HUES48 (cell line): Measurements from ENCODE around the gene PIK3CG.

Experiments
- H3K27ac ChIP-seq: one replicate; pipeline ENCODE4 v1.7.0; 2013; ENCODE audit warnings: low read depth, low read length, inconsistent platforms
- H3K27me3 ChIP-seq: 2 replicates; pipeline ENCODE4 v1.6.1; 2013; ENCODE audit warnings: mild to moderate bottlenecking, low read length; ENCODE audit not compliant: control insufficient read depth, insufficient read depth
- H3K36me3 ChIP-seq: 2 replicates; pipeline ENCODE4 v1.6.1; 2013; ENCODE audit warnings: low read length; ENCODE audit not compliant: control insufficient read depth, insufficient read depth
- H3K4me1 ChIP-seq: 2 replicates; pipeline ENCODE4 v1.6.1; 2013; ENCODE audit warnings: mild to moderate bottlenecking, low read length; ENCODE audit not compliant: control insufficient read depth, insufficient read depth
- H3K4me3 ChIP-seq: 2 replicates; pipeline ENCODE4 v1.5.1; 2013; ENCODE audit warnings: mild to moderate bottlenecking, low read depth, low read length
- H3K9ac ChIP-seq: 2 replicates; pipeline ENCODE4 v1.6.1; 2013; ENCODE audit warnings: mild to moderate bottlenecking, low read depth, low read length, moderate library complexity
- H3K9me3 ChIP-seq: 2 replicates; pipeline ENCODE4 v1.6.1; 2013; ENCODE audit warnings: low read length; ENCODE audit not compliant: control insufficient read depth, insufficient read depth

Gene PIK3CG

DNA sequence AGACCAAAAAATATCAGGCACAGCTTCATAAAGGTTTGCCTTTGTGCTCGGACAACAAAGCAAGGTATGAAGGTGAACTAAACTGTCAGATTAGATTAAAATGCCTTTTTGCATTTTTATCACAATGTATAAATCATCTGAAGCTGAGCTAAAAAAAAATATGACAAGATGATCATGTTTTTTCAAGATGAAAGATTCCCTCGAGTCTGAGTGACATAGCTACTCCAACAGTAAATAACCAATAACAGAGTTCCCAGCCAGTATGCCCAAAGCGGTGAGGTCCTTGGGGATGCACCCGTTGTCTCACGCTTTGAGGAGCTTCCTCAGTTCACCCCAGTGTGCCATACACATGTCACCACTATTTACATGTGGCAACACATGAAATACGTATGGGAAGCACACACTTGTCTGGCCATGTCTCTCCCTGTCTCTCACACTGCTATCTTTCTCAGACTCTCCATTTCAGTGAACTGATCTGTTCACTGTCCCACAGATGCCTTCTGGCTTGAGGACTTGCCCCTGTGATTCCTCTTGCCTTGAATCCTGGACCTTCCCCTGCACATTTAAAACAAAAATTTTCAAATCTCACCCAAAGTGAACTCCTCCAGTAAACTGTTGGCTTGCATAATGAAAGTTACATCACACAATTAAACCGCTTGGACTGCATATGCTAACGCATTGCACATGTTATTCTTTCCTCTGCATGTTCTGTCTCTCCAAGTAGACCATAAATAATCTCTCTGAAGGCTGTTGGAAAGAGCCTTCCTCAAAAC, 2.6 kb upstream of the PIK3CG start:
- H3K36me3 ChIP-seq, result no peaks in the 10 kb centered on the region
- no peak overlapping the region for H3K9ac ChIP-seq
- H3K27me3 ChIP-seq, result no peaks in the 10 kb centered on the region
- H3K27ac ChIP-seq, result no peak overlapping the region
- H3K4me1 ChIP-seq, result 0 out of 2 replicates have a peak, but pooled peaks cover 5% of the 10 kb centered on the region
- no peaks in the 10 kb centered on the region for H3K9me3 ChIP-seq
- no peak overlapping the region for H3K4me3 ChIP-seq

DNA sequence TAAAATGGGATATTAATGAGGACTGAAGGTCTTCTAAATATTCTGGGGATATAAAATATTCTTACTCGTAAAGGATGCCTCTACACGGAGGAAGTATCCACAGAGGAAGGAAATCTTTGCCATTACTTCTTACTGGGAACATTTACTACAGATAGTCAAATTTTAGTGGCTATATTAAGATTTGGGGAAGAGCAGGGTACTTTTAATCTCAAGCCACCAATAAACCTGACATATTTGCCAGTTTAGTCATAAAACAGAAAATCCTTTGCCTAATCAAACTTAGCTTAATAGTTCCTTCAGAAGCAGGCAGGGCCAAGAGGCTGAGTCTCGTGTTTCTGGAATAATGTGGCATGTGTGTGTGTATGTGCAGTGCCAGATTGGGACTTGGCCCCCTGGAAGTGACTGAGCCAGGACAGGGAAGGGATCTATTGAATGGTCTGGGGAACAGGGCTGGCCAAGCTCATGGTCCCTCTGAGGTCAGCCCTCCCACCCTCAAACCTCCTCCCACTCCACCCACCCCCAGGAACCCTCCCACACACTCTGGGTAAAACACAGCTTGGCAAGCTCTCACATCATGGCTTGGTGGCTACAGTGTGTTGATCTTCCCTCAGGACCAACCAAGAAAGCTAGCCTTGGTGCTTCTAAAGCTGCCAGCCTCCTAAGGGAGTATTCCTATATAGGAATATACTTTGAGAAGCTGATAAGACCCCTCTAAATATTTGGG, 1.6 kb upstream of the PIK3CG start:
- no peak overlapping the region for H3K27ac ChIP-seq

DNA sequence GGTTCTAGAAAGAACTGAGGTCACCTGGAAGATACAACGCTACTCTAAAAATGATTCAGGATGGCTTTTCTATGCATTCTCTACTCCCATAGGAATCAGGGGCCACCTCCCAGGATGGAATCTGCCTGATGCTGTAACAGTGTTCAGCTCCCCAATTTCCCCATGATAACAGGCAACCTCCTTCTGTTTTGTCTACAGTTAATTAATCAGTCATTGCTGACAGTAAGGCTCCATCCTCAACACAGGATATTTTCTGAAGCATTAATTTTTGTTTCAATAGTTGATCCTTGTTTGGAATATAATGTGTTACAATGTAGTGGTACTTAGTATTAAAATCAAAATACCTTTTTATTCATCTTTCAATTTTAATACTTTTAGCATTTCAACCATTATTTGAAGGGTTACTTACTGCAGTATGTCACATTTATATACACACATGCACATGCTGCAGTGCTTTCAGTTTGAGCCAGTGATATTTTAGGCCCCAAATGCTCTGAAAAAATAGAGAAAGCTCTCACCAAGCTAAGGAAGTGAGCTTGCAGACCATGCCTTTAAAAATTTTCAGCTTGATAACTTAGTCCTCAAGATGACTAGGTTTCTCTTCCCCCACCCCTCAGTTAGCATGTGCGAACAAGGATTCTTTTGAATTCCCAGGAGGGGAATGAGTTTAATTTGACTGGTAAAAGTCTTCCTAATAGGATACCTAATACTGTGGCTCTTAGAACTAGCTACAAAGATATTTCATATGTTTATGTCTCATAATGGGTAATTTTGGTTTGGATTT, 592 bp upstream of the PIK3CG start:
- 0 out of 2 replicates have a peak, but pooled peaks cover 5% of the 10 kb centered on the region for H3K4me1 ChIP-seq
- no peak overlapping the region for H3K4me3 ChIP-seq
- H3K27me3 ChIP-seq, result no peaks in the 10 kb centered on the region
- no peak overlapping the region for H3K27ac ChIP-seq
- H3K9ac ChIP-seq, result no peak overlapping the region
- no peaks in the 10 kb centered on the region for H3K9me3 ChIP-seq
- H3K36me3 ChIP-seq, result no peaks in the 10 kb centered on the region

More for the DNA sequence above, 1.6 kb upstream of the PIK3CG start:
- 0 out of 2 replicates have a peak, but pooled peaks cover 5% of the 10 kb centered on the region for H3K4me1 ChIP-seq
- H3K4me3 ChIP-seq, result no peak overlapping the region
- no peak overlapping the region for H3K9ac ChIP-seq
- no peaks in the 10 kb centered on the region for H3K36me3 ChIP-seq
- no peaks in the 10 kb centered on the region for H3K27me3 ChIP-seq
- H3K9me3 ChIP-seq, result no peaks in the 10 kb centered on the region

DNA sequence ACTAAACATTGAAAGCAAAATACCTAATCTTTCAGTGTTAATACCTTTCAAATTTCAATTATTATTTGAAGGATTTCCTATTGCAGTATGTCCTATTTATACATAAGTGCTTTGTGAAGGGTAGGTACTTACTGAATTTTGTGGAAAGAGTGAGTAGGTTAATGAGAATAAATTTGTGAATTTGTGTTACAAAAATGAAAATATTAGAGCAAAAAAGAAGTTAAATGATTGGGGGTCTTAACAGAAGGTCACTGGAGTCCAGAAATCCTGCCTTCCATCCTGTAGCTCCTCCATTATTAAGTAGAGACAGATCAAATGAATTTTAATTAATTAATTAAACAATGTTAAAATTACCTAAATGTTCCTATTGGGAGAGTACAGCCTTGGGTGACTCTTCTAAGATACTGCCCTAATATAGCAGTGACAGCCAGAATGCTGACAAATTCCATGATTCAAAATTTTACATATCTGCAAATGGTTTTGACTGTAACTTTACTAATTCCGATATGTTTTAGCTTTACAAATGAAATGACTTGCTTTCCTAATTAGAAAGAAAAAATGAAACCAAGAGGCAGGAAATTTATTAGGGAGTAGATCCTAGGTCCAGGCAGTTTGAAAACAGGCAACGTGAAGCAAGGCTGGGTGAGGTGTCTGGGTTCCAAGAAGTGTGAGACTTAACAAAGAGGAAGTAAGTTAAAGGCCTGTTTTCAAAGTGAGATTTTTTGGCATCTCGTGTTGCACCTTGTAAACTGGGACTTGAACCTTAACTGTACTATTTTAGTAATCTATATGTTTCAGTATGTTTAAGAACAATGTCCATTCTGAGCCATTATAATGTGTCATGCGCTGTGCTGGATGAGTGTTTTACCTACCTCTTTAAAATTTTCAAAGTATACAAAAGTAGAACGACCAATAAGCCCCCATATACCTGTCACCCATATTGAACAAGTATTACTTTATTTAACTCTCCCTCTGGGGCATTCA, 1.5 kb downstream of the PIK3CG start:
- Histone ChIP-seq H3K27ac (no peak overlapping the region), H3K4me1 (0 out of 2 replicates have a peak, but pooled peaks cover 5% of the 10 kb centered on the region), H3K27me3 (no peaks in the 10 kb centered on the region), H3K36me3 (no peaks in the 10 kb centered on the region), H3K9me3 (no peaks in the 10 kb centered on the region), H3K4me3 (no peak overlapping the region), H3K9ac (no peak overlapping the region)

DNA sequence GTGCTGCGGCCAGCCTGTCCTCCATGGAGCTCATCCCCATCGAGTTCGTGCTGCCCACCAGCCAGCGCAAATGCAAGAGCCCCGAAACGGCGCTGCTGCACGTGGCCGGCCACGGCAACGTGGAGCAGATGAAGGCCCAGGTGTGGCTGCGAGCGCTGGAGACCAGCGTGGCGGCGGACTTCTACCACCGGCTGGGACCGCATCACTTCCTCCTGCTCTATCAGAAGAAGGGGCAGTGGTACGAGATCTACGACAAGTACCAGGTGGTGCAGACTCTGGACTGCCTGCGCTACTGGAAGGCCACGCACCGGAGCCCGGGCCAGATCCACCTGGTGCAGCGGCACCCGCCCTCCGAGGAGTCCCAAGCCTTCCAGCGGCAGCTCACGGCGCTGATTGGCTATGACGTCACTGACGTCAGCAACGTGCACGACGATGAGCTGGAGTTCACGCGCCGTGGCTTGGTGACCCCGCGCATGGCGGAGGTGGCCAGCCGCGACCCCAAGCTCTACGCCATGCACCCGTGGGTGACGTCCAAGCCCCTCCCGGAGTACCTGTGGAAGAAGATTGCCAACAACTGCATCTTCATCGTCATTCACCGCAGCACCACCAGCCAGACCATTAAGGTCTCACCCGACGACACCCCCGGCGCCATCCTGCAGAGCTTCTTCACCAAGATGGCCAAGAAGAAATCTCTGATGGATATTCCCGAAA, 2.7 kb downstream of the PIK3CG start:
- no peak overlapping the region for H3K4me3 ChIP-seq
- H3K4me1 ChIP-seq, result 0 out of 2 replicates have a peak, but pooled peaks cover 5% of the 10 kb centered on the region
- no peaks in the 10 kb centered on the region for H3K27me3 ChIP-seq
- no peaks in the 10 kb centered on the region for H3K9me3 ChIP-seq
- H3K9ac ChIP-seq, result no peak overlapping the region
- H3K27ac ChIP-seq, result no peak overlapping the region
- H3K36me3 ChIP-seq, result no peaks in the 10 kb centered on the region

DNA sequence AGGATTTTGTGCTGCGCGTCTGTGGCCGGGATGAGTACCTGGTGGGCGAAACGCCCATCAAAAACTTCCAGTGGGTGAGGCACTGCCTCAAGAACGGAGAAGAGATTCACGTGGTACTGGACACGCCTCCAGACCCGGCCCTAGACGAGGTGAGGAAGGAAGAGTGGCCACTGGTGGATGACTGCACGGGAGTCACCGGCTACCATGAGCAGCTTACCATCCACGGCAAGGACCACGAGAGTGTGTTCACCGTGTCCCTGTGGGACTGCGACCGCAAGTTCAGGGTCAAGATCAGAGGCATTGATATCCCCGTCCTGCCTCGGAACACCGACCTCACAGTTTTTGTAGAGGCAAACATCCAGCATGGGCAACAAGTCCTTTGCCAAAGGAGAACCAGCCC, 3.3 kb downstream of the PIK3CG start:
- Histone ChIP-seq H3K36me3 (no peaks in the 10 kb centered on the region), H3K4me3 (no peak overlapping the region), H3K9me3 (no peaks in the 10 kb centered on the region), H3K27ac (no peak overlapping the region), H3K4me1 (0 out of 2 replicates have a peak, but pooled peaks cover 5% of the 10 kb centered on the region), H3K27me3 (no peaks in the 10 kb centered on the region), H3K9ac (no peak overlapping the region)

DNA sequence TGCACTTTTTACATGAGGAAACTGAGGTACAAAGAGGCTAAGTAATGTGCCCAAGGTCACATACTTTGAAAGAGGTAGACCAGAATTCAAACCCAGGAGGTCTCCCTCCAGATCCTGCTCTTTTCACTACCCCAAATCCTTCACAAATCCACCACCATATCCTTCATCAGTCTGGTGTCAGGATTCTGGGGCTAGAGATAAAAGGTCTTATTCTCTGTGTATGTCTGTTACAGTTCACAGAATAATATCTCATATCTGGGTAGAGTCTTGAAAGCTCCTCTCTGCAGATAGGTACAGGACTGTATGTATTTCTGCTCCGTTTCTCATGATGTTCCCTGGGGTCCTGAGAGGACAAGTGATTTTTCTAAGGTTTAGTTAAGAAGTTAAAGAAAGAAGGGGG, 4.9 kb downstream of the PIK3CG start:
- no peak overlapping the region for H3K9ac ChIP-seq

DNA sequence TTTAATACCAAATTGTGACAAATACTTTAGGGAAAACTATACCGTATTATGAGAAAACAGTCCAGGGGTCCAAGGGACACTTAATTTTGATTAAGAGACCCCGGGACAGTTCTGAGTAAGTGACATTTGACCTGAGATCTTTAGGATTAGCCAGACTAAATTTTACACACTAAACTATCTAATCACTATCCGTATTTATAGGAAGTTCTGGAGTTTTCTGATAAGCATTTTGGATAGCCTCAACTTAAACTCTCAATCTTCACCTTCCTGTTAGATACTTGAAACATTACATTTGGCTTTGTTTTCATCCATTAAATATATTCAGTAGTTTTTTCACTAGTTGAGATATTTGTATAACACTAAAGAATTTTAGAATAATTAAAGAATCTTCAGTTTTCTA, 5.4 kb downstream of the PIK3CG start:
- Histone ChIP-seq H3K27me3 (no peaks in the 10 kb centered on the region), H3K4me3 (no peak overlapping the region), H3K9me3 (0 out of 2 replicates have a peak, but pooled peaks cover under 1% of the 10 kb centered on the region), H3K36me3 (no peaks in the 10 kb centered on the region), H3K9ac (no peak overlapping the region), H3K27ac (no peak overlapping the region), H3K4me1 (no peaks in the 10 kb centered on the region)

More for the DNA sequence above, 4.9 kb downstream of the PIK3CG start:
- no peaks in the 10 kb centered on the region for H3K27me3 ChIP-seq
- no peaks in the 10 kb centered on the region for H3K4me1 ChIP-seq
- no peaks in the 10 kb centered on the region for H3K36me3 ChIP-seq
- H3K9me3 ChIP-seq, result no peaks in the 10 kb centered on the region
- H3K27ac ChIP-seq, result no peak overlapping the region
- no peak overlapping the region for H3K4me3 ChIP-seq

DNA sequence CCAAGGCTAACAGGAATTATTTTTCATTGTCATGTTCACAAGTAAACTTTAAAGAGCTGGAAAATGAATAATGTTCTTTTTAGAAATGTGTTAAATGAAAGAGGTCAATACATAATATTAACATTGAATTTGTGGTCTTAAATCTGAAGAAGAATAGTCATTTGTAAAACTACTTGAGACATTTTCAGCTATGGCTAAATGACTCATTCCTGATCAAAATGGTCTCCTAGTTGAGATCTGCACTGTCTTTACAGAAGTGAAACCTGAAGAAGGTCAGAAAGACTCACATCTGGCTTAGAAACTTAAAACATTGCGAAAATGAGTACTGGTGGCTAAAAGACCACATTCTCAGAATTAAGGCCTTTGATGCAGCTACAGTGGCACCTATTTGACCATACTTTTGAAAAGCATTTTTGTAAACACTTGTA, 5.9 kb downstream of the PIK3CG start:
- no peak overlapping the region for H3K9ac ChIP-seq
- no peak overlapping the region for H3K27ac ChIP-seq
- no peaks in the 10 kb centered on the region for H3K4me1 ChIP-seq
- H3K36me3 ChIP-seq, result no peaks in the 10 kb centered on the region
- H3K27me3 ChIP-seq, result no peaks in the 10 kb centered on the region
- H3K4me3 ChIP-seq, result no peak overlapping the region
- H3K9me3 ChIP-seq, result 0 out of 2 replicates have a peak, but pooled peaks cover 3% of the 10 kb centered on the region
